Liver (tissue), 3 donors: Measurements from ENCODE around the gene L3MBTL1.

Source experiments
- ATF3 ChIP-seq: IDR thresholded peaks from 2 replicates; pipeline ENCODE4 v1.6.1; 2016; ENCODE audit warnings: antibody characterized with exemption
- CTCF ChIP-seq: fragments of 150-350 bp; IDR thresholded peaks from 2 replicates; pipeline ENCODE4 v1.5.1; 2017; ENCODE audit warnings: improper control_type of control experiment, low read depth, low read length; ENCODE audit not compliant: missing input control
- RXRA ChIP-seq, 2 donors: IDR thresholded peaks; 2 replicates each; pipeline ENCODE4 v1.6.1; 2017 to 2018; ENCODE audit warnings: antibody characterized with exemption in 2 of 2, mild to moderate bottlenecking in 1 of 2
- donor health status: healthy.
- donor health status: healthy.

- TF ChIP-seq RXRA (IDR thresholded peaks at IDR 0.05) (peak in 1 of 2 donors; percentile 6), CTCF (no peak), ATF3 (no peak)
Observed at GRCh38 chr20:43570496-43570895, 63.0 kb downstream of the L3MBTL1 start.
